Retina (tissue), 1 donor: Measurements from ENCODE around the gene SNX17.
A peak's percentile ranks its signal among the peaks of the same experiment; 100 is the strongest.
"Not testable (repeated sequence)": the region's sequence is repeated elsewhere in the genome, so short reads cannot be mapped to it uniquely, and the experiment has no call there.

ENCODE experiments used
- DNase-seq: peaks from one replicate; pipeline ENCODE4 v3.0.0-alpha.2; 2016

Gene SNX17

GRCh38 chr2:27407798-27408491 lies 37.5 kb downstream of the SNX17 start:
- DNase-seq = peak; percentile 38

GRCh38 chr2:27408601-27409320 lies 38.3 kb downstream of the SNX17 start:
- DNase-seq = no peak

- peak; percentile 97 for DNase-seq
Observed at GRCh38 chr2:27409321-27410073, 39.1 kb downstream of the SNX17 start, which contains the start of gene PPM1G. TSS of gene PPM1G (minus strand) at chr2:27409591. CDS start at chr2:27409422, 169 bp downstream.

DNA sequence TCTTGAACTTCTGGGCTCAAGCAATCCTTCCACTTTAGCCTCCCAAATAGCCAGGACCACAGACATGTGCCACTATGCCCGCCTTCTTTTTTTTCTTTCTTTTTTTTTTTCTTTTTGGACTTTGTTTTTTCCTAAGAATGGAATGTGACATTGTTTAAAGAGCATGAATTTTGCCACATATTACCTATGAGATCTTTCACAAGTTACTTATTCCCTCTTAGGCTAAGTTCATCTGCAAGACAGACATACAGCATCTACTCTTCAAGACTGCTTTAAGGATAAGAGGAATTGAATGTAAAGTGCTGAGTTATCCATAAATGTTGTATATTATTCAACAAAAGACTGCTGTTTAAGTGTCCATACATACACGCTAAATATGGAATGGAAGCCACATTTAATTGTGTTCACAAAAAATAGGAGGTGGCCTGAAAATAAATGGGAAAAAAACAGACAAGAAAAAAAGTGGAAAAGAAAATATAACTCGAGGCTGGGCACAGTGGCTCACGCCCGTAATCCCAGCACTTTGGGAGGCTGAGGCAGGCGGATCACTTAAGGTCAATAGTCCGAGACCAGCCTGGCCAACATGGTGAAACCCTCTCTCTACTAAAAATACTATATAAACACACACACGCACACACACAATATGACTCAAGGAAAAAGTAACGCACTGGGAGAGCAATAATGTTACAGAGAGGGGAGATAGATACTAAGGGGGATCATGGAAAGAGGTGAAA lies 42.2 kb downstream of the SNX17 start:
- no peak for DNase-seq

- DNase-seq = no peak
Observed at GRCh38 chr2:27416151-27416550, 45.7 kb downstream of the SNX17 start.

- DNase-seq = no peak
Observed at GRCh38 chr2:27420996-27421395, 50.6 kb downstream of the SNX17 start.

- no peak for DNase-seq
Observed at GRCh38 chr2:27421660-27422250, 51.3 kb downstream of the SNX17 start.

DNA sequence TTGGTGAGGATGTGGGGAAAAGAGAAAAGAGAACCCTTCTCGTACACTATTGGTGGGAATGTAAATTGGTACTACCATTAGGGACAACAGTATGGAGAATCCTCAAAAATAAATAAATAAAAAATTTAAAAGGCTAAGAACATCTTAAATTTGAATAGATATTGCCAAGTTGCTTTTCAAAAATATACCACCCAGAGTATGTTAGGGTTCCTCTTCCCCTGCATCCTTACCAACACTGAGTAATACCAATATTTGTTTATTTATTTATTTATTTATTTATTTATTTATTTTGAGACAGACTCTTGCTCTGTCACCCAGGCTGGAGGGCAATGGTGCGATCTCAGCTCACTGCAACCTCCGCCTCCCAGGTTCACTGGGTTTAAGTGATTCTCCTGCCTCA lies 52.5 kb downstream of the SNX17 start:
- DNase-seq = no peak

DNA sequence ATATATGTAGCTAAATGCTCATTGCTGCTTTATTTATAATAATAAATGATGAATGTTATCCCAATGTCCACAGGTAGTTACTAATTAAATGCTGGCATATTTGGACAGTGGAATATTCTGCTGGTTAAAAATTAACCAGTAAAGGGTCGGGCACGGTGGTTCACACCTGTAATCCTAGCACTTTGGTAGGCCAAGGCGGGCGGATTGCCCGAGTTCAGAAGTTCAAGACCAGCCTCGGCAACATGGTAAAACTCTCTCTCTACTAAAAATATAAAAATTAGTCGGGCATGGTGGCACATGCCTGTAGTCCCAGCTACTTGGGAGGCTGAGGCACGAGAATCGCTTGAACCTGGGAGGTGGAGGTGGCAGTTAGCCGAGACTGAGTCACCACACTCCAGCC lies 54.6 kb downstream of the SNX17 start:
- DNase-seq = not testable (repeated sequence)
